ENCODE results near the gene CMTM3.
"Not testable (repeated sequence)": the region's sequence is repeated elsewhere in the genome, so short reads cannot be mapped to it uniquely, and the experiment has no call there.

CMTM3 gene

DNA sequence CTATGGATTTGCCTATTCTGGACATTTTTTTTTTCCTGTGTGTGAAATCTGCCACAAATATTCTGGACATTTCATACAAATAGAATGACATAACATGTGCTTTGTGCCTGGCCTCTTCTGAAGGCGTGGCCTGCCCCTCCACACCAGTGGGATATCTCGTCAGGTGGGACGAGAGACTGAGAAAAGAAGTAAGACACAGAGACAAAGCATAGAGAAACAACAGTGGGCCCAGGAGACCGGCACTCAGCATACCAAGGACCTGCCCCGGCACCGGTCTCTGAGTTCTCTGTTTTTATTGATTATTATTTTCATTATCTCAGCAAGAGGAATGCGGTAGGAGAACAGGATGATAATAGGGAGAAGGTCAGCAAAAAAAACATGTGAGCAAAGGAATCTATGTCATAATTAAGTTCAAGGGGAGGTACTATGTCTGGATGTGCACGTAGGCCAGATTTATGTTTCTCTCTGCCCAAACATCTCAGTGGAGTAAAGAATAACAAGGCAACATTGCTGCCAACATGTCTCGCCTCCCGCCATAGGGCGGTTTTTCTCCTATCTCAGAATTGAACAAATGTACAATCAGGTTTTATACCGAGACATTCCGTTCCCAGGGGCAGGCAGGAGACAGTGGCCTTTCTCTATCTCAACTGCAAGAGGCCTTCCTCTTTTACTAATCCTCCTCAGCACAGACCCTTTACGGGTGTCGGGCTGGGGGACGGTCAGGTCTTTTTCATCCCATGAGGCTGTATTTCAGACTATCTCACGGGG is 23.3 kb downstream of the CMTM3 start:
- H3K27me3 ChIP-seq (ENCODE audit: low read depth, low read length); H3K4me3 ChIP-seq (ENCODE audit: low read depth in 1 of 2, low read length in 2 of 2); H3K27ac ChIP-seq (ENCODE audit: low read length); H3K4me1 ChIP-seq (ENCODE audit: control insufficient read depth in 1 of 2, insufficient read depth in 2 of 2, low read length in 2 of 2); H3K36me3 ChIP-seq (ENCODE audit: control insufficient read depth in 1 of 2, insufficient read depth in 2 of 2, low read length in 2 of 2); H3K9me3 ChIP-seq (ENCODE audit: control insufficient read depth in 1 of 2, low read length in 2 of 2): not testable (repeated sequence)

DNA sequence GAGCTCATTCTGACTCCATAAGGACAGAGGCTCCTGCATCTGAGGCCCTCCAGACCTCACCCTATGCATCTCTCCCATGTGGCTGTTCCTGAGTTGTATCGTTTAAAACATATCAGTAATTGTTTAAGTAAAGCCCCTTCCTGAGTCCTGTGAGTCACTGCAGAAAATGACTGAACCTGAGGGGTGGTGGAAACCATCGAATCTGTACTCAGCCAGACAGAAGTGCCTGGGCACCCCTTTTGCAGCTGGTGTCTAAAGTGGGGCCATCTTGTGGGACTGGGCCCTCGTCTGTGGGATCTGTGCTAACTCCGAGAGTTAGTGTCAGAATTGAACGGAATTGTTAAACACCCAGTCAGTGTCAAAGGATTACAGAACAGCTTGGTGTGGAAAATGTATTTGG is 25.4 kb downstream of the CMTM3 start:
- H3K27ac ChIP-seq (ENCODE audit: low read length), result no peak overlapping the region
- H3K27me3 ChIP-seq (ENCODE audit: low read depth, low read length), result no peaks in the 10 kb centered on the region

DNA sequence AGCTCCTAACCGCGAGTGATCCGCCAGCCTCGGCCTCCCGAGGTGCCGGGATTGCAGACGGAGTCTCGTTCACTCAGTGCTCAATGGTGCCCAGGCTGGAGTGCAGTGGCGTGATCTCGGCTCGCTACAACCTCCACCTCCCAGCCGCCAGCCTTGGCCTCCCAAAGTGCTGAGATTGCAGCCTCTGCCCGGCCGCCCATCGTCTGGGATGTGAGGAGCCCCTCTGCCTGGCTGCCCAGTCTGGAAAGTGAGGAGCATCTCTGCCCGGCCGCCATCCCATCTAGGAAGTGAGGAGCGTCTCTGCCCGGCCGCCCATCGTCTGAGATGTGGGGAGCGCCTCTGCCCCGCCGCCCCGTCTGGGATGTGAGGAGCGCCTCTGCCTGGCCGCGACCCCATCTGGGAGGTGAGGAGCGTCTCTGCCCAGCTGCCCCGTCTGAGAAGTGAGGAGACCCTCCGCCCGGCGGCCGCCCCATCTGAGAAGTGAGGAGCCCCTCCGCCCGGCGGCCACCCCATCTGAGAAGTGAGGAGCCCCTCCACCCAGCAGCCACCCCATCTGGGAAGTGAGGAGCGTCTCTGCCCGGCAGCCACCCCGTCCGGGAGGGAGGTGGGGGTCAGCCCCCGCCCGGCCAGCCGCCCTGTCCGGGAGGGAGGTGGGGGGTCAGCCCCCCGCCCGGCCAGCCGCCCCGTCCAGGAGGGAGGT is 26.2 kb downstream of the CMTM3 start:
- H3K27ac ChIP-seq (ENCODE audit: low read length); H3K27me3 ChIP-seq (ENCODE audit: low read depth, low read length); H3K9me3 ChIP-seq (ENCODE audit: control insufficient read depth in 1 of 2, low read length in 2 of 2); H3K4me3 ChIP-seq (ENCODE audit: low read depth in 1 of 2, low read length in 2 of 2); H3K4me1 ChIP-seq (ENCODE audit: control insufficient read depth in 1 of 2, insufficient read depth in 2 of 2, low read length in 2 of 2); H3K36me3 ChIP-seq (ENCODE audit: control insufficient read depth in 1 of 2, insufficient read depth in 2 of 2, low read length in 2 of 2): not testable (repeated sequence)

More for the DNA sequence above, 25.4 kb downstream of the CMTM3 start:
- no peaks in the 10 kb centered on the region for H3K36me3 ChIP-seq (ENCODE audit: control insufficient read depth in 1 of 2, insufficient read depth in 2 of 2, low read length in 2 of 2)
- H3K9me3 ChIP-seq (ENCODE audit: control insufficient read depth in 1 of 2, low read length in 2 of 2), result no peaks in the 10 kb centered on the region
- H3K4me3 ChIP-seq (ENCODE audit: low read depth in 1 of 2, low read length in 2 of 2), result no peak overlapping the region
- no peaks in the 10 kb centered on the region for H3K4me1 ChIP-seq (ENCODE audit: control insufficient read depth in 1 of 2, insufficient read depth in 2 of 2, low read length in 2 of 2)

DNA sequence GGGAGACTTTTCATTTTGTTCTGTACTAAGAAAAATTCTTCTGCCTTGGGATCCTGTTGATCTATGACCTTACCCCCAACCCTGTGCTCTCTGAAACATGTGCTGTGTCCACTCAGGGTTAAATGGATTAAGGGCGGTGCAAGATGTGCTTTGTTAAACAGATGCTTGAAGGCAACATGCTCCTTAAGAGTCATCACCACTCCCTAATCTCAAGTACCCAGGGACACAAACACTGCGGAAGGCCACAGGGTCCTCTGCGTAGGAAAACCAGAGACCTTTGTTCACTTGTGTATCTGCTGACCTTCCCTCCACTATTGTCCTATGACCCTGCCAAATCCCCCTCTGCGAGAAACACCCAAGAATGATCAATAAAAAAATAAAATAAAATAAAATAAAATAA is 27.1 kb downstream of the CMTM3 start:
- H3K4me1 ChIP-seq (ENCODE audit: control insufficient read depth in 1 of 2, insufficient read depth in 2 of 2, low read length in 2 of 2); H3K36me3 ChIP-seq (ENCODE audit: control insufficient read depth in 1 of 2, insufficient read depth in 2 of 2, low read length in 2 of 2); H3K27ac ChIP-seq (ENCODE audit: low read length); H3K9me3 ChIP-seq (ENCODE audit: control insufficient read depth in 1 of 2, low read length in 2 of 2); H3K4me3 ChIP-seq (ENCODE audit: low read depth in 1 of 2, low read length in 2 of 2); H3K27me3 ChIP-seq (ENCODE audit: low read depth, low read length): not testable (repeated sequence)

DNA sequence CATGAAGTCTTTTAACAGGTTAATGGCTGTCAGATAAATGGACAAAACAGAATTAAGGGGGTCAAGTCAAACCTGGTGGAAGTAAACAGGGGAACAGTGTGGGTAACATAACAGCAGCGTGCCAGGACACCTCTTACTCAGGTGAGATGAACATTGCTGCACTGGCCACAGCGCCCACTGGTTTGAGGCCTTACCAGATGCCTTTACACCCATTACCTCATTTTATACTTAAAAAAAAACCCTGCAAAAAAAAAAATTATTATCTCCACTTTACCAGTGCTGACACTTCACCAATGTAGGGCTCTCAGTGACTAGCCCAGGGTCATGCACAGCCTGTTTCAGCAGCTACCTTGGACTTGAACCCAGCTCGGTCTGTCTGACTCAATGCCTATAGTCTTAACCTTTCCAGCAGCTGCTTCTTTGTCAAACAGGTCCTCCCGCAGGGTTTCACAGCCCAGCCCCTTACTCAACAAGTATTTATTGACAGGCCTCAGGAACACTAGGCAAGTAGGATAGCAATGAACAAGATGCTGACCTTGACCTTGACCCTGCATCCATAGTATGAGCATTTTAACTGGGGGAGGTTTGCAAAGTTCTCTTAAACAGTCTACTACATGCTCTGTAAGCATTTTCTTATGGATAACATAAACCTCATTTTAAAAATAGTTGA is 30.2 kb downstream of the CMTM3 start:
- no peaks in the 10 kb centered on the region for H3K9me3 ChIP-seq (ENCODE audit: control insufficient read depth in 1 of 2, low read length in 2 of 2)
- H3K27me3 ChIP-seq (ENCODE audit: low read depth, low read length), result no peaks in the 10 kb centered on the region
- no peak overlapping the region for H3K27ac ChIP-seq (ENCODE audit: low read length)
- H3K4me3 ChIP-seq (ENCODE audit: low read depth in 1 of 2, low read length in 2 of 2), result no peak overlapping the region
- no peaks in the 10 kb centered on the region for H3K36me3 ChIP-seq (ENCODE audit: control insufficient read depth in 1 of 2, insufficient read depth in 2 of 2, low read length in 2 of 2)
- no peaks in the 10 kb centered on the region for H3K4me1 ChIP-seq (ENCODE audit: control insufficient read depth in 1 of 2, insufficient read depth in 2 of 2, low read length in 2 of 2)

DNA sequence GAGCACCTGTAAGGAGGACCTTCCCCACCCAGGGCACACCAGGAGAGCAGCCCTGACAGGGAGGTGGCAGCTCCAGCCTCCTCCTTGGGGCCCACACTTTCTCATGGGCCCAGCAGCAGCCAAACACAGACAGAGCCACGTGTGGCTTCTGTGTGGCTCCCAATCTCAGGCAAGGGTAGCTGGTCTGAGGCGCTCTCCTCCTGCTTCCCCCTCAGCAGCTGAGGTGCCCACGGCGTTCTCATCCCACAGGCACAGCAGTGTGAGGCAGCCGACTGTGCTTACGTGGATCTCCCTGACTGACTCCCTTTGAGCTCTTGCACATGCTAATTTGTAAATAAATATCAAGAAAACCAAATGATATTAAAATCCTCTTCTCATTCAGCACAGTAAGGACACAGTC is 30.9 kb downstream of the CMTM3 start:
- H3K4me1 ChIP-seq (ENCODE audit: control insufficient read depth in 1 of 2, insufficient read depth in 2 of 2, low read length in 2 of 2), result no peaks in the 10 kb centered on the region
- H3K9me3 ChIP-seq (ENCODE audit: control insufficient read depth in 1 of 2, low read length in 2 of 2), result no peaks in the 10 kb centered on the region
- H3K36me3 ChIP-seq (ENCODE audit: control insufficient read depth in 1 of 2, insufficient read depth in 2 of 2, low read length in 2 of 2), result no peaks in the 10 kb centered on the region
- H3K27ac ChIP-seq (ENCODE audit: low read length), result no peak overlapping the region
- no peak overlapping the region for H3K4me3 ChIP-seq (ENCODE audit: low read depth in 1 of 2, low read length in 2 of 2)
- no peaks in the 10 kb centered on the region for H3K27me3 ChIP-seq (ENCODE audit: low read depth, low read length)

DNA sequence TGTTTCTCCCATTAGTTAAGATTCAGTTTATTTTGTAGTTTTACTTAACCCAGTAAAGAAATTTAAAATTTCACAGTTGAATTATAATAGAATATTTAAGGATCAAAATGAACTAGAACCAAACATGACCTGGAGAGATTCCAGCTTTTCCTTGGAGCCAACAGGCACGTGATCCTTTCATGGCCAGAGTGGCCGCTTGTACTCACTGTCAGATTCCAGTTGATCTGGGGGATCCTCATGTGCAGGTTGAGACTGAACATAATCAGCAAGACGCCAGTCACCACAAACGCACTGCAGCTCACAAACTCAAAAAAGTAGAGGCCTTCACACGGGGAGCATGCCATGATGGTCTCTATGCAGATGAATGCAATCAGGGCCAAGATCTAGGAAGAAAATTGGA is 31.7 kb downstream of the CMTM3 start:
- no peak overlapping the region for H3K27ac ChIP-seq (ENCODE audit: low read length)
- H3K4me1 ChIP-seq (ENCODE audit: control insufficient read depth in 1 of 2, insufficient read depth in 2 of 2, low read length in 2 of 2), result no peaks in the 10 kb centered on the region
- no peak overlapping the region for H3K4me3 ChIP-seq (ENCODE audit: low read depth in 1 of 2, low read length in 2 of 2)
- H3K9me3 ChIP-seq (ENCODE audit: control insufficient read depth in 1 of 2, low read length in 2 of 2), result no peaks in the 10 kb centered on the region
- H3K36me3 ChIP-seq (ENCODE audit: control insufficient read depth in 1 of 2, insufficient read depth in 2 of 2, low read length in 2 of 2), result no peaks in the 10 kb centered on the region
- no peaks in the 10 kb centered on the region for H3K27me3 ChIP-seq (ENCODE audit: low read depth, low read length)

DNA sequence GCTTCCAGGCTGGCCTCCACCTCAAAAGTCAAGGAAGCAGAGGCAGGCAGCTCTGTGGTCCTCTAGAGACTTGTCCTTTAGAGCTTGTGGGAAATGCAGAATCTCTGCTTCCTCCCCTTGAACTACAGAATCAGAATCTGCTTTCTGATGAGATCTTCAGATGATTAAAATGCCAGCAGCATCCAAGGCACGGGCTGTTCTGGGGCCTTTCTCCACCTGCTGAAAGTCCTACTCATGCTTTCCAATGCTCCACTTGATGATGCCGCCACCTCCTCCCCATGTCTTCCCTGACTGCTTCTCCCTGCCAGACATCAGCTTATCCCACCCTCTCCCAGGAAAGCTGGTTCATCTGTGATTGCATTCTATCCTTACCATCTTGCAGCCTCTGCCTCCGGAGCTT is 33.3 kb downstream of the CMTM3 start:
- no peaks in the 10 kb centered on the region for H3K9me3 ChIP-seq (ENCODE audit: control insufficient read depth in 1 of 2, low read length in 2 of 2)
- H3K27me3 ChIP-seq (ENCODE audit: low read depth, low read length), result no peaks in the 10 kb centered on the region
- H3K4me3 ChIP-seq (ENCODE audit: low read depth in 1 of 2, low read length in 2 of 2), result no peak overlapping the region
- no peaks in the 10 kb centered on the region for H3K4me1 ChIP-seq (ENCODE audit: control insufficient read depth in 1 of 2, insufficient read depth in 2 of 2, low read length in 2 of 2)
- H3K36me3 ChIP-seq (ENCODE audit: control insufficient read depth in 1 of 2, insufficient read depth in 2 of 2, low read length in 2 of 2), result no peaks in the 10 kb centered on the region
- H3K27ac ChIP-seq (ENCODE audit: low read length), result no peak overlapping the region

DNA sequence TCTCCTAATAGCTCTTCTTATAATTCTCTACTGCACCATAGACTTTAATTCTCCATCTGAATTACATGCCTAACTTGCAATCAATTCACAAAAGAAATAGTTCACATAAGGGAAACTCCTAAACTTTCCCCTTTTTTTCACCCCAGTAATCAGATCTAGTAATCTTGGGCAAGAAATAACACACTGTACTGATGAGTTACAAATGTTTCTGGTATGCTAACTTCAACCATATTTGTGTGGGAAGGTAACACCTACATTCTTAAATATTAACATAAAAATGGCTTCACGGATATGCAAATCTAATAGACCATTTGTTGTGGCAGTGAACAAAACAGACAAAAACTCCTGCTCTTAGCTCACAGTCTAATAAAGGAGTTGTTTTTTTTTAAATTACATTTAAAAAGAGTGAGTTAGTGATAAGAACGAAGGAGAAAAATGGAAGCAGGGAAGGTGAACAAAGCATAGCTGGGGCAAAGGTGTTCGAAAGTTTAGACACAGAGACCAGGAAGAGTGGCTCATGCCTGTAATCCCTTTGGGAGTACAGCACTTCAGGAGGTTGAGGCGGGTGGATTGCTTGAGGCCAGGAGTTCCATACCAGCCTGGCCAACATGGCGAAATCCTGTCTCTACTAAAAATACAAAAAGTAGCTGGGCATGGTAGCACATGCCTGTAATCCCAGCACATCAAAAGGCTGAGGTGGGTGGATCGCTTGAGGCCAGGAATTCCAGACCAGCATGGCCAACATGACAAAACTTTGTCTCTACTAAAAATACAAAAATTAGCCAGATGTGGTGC is 34.8 kb downstream of the CMTM3 start:
- no peaks in the 10 kb centered on the region for H3K4me1 ChIP-seq (ENCODE audit: control insufficient read depth in 1 of 2, insufficient read depth in 2 of 2, low read length in 2 of 2)
- H3K36me3 ChIP-seq (ENCODE audit: control insufficient read depth in 1 of 2, insufficient read depth in 2 of 2, low read length in 2 of 2), result no peaks in the 10 kb centered on the region
- no peaks in the 10 kb centered on the region for H3K27me3 ChIP-seq (ENCODE audit: low read depth, low read length)
- no peak overlapping the region for H3K27ac ChIP-seq (ENCODE audit: low read length)
- no peaks in the 10 kb centered on the region for H3K9me3 ChIP-seq (ENCODE audit: control insufficient read depth in 1 of 2, low read length in 2 of 2)
- no peak overlapping the region for H3K4me3 ChIP-seq (ENCODE audit: low read depth in 1 of 2, low read length in 2 of 2)

DNA sequence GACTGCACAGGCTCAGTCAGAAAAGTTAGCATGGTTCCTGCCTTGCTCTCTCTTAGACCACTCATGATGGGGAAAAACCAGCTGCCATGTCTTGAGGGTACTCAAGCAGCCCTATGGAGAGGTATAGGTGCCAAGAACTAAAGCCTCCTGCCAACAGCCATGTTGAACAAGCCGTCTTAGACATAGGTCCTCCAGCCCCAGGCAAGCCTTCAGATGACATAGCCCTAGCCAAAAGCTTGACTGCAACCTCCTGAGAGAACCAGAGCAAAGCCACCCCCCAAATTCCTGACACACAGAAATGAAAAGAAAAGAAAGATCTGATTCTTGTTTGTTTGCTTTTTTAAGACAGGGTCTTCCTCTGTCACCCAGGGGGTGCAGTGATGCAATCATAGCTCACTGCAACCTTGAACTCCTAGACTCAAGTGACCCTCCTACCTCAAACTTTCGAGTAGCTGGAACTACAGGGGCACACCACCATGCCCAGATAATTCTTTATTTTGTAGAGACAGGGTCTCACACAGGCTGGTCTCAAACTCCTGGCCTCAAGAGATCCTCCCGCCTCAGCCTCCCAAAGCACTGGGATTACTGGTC is 36.3 kb downstream of the CMTM3 start:
- H3K27me3 ChIP-seq (ENCODE audit: low read depth, low read length), result no peaks in the 10 kb centered on the region
- no peaks in the 10 kb centered on the region for H3K36me3 ChIP-seq (ENCODE audit: control insufficient read depth in 1 of 2, insufficient read depth in 2 of 2, low read length in 2 of 2)
- no peaks in the 10 kb centered on the region for H3K9me3 ChIP-seq (ENCODE audit: control insufficient read depth in 1 of 2, low read length in 2 of 2)
- no peak overlapping the region for H3K4me3 ChIP-seq (ENCODE audit: low read depth in 1 of 2, low read length in 2 of 2)
- H3K4me1 ChIP-seq (ENCODE audit: control insufficient read depth in 1 of 2, insufficient read depth in 2 of 2, low read length in 2 of 2), result no peaks in the 10 kb centered on the region
- H3K27ac ChIP-seq (ENCODE audit: low read length), result no peak overlapping the region

DNA sequence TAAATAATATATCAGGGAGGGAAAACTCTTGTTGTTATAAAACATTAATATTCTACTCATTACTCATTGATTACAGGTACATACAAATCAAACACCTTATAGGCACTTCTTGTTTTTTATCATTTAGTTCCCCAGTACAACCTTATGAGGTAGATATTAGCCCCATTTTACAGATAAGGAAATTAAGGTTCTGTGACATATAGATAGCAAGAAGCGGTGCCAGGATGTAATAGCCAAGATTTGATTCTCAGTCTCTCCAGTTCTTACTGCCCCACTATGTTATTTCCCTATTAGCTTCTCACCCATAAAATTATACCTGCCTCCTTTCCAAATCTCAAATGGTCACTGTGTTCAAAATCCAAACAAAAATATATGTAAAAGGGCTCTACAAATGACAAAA is 36.9 kb downstream of the CMTM3 start:
- no peak overlapping the region for H3K4me3 ChIP-seq (ENCODE audit: low read depth in 1 of 2, low read length in 2 of 2)
- H3K9me3 ChIP-seq (ENCODE audit: control insufficient read depth in 1 of 2, low read length in 2 of 2), result no peaks in the 10 kb centered on the region
- no peaks in the 10 kb centered on the region for H3K36me3 ChIP-seq (ENCODE audit: control insufficient read depth in 1 of 2, insufficient read depth in 2 of 2, low read length in 2 of 2)
- H3K4me1 ChIP-seq (ENCODE audit: control insufficient read depth in 1 of 2, insufficient read depth in 2 of 2, low read length in 2 of 2), result no peaks in the 10 kb centered on the region
- no peaks in the 10 kb centered on the region for H3K27me3 ChIP-seq (ENCODE audit: low read depth, low read length)
- H3K27ac ChIP-seq (ENCODE audit: low read length), result no peak overlapping the region

Measured in muscle layer of duodenum (tissue), 2 donors.